ENCODE data around the gene PADI3.
"Not testable (repeated sequence)": the region's sequence is repeated elsewhere in the genome, so short reads cannot be mapped to it uniquely, and the experiment has no call there.

PADI3 gene

GRCh38 chr1:17215545-17215890 lies 33.4 kb upstream of the PADI3 start:
- no peak for DNase-seq

GRCh38 chr1:17216078-17216477 lies 32.8 kb upstream of the PADI3 start:
- no peak for DNase-seq

- DNase-seq, result no peak
Observed at GRCh38 chr1:17217607-17218006, 31.3 kb upstream of the PADI3 start.

GRCh38 chr1:17218939-17219338 lies 30.0 kb upstream of the PADI3 start:
- DNase-seq, result no peak

- no peak for DNase-seq
Observed at GRCh38 chr1:17220287-17220686, 28.6 kb upstream of the PADI3 start.

GRCh38 chr1:17222557-17222956 lies 26.3 kb upstream of the PADI3 start:
- DNase-seq, result no peak

- DNase-seq, result no peak
Observed at GRCh38 chr1:17224434-17224833, 24.5 kb upstream of the PADI3 start.

DNA sequence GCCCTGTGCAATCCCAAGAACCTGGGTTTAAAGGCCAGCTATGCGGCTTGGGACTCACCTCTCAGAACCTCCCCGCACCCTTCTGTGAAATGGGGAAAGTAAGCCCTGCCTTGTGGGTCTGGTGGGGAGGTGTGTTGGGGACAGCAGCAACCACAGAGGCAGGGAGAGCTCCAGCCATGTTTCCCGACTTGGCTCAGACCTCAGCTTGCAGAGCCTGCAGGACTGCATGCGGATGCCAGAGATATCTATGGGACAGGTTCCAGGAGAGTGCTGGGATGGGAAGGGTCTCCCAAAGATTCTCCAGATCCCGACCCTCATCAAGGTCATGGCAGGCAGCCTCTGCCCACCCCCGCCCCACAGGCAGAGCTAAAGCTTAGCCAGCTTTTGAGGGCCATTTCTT lies 23.8 kb upstream of the PADI3 start:
- DNase-seq, result no peak

DNA sequence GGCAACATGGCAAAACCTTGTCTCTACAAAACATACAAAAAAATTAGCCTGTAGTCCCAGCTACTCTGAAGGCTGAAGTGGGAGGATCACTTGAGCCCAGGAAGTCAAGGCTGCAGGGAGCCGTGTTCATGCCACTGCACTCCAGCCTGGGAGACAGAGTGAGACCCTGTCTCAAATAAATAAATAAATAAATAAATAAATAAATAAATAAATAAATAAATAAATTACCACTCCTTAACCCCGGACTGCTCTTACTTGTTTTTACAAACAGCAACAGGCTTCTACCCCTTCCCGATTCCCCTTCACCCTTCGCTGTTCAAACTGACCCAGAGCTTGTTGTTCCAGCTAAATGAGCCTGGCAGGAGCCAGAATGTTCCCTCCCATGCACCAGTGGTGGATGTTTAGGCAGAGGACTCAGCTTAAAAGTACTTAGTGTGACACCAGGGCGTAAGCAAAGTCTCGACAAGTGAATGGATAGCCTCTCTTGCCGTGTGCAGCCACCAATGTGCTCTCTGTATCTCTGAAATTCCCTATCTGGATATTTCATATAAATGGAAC lies 21.5 kb upstream of the PADI3 start:
- no peak for DNase-seq

- DNase-seq, result no peak
Observed at GRCh38 chr1:17228619-17229018, 20.3 kb upstream of the PADI3 start.

GRCh38 chr1:17229379-17229778 lies 19.5 kb upstream of the PADI3 start:
- no peak for DNase-seq

- DNase-seq, result no peak
Observed at GRCh38 chr1:17230106-17230505, 18.8 kb upstream of the PADI3 start.

- no peak for DNase-seq
Observed at GRCh38 chr1:17230671-17231310, 18.1 kb upstream of the PADI3 start.

DNA sequence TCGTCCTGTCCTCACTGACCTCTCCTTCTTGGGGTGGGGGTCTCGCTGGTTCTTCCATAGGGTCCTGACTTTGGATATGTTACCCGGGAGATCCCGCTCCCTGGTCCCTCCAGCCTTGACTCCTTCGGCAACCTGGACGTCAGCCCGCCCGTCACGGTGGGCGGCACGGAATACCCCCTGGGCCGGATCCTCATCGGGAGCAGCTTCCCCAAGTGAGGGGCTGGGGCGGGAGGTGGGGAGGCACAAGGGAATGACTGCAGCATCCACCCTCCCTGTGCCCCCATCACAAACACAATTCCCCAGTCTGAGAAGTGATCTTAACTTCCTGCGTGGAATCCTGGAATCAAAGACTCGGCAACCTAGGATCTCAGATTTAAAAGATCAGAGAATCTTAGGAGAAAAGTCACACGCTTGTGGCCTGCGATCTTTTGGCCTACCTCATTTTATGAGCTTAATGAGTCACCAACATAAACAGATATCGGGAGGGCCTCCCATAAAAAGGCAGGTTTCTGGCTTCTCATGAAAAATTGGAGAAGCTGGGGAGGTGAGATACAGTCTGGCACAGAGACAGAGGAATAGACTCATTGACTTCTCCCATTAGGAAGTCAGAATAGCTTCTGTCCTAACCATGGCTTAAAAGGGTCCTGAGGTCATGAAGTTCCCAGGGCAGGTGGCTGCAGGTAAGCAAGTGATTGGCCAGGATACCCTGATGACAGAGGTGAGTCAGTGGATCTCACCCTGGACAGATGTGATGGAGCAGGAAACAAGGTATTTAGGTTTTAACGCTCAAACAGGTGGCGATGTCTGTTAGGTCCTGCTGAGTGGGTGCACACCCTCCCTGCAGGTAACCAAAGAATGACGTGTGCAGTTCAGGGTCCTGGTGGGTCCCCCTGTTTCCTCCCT lies 15.9 kb upstream of the PADI3 start:
- no peak for DNase-seq

DNA sequence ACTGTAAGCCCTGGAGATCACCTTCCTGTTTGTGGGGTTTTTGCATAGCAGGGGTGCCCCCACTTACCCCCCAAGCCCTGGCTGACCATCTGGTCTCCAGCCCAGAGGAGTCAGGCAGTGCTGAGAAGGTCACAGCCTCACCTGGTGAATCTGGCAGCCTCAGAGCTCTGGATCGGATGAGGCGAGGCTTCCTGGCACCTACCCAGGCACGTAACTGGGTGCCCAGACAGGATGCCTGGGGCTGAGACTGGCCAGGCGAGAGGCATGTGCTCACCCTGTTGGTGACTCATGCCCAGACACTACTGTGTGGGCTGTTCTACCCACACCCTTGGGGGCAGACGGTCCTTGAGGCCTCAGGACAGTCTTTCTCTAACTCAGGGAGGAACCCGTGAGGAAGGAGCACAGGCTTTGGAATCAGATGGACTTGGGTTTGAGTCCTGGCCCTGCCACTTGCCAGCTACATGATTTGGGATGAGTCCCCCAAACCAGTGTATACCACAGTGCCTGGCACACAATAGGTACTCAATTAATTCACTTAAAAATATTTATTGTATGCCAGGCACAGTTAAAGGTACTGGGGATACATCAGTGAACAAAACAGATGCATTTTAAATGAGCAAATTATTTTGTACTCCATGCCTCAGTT lies 15.1 kb upstream of the PADI3 start:
- DNase-seq, result no peak

- no peak for DNase-seq
Observed at GRCh38 chr1:17234405-17234804, 14.5 kb upstream of the PADI3 start.

GRCh38 chr1:17235135-17235885 lies 13.6 kb upstream of the PADI3 start:
- no peak for DNase-seq

GRCh38 chr1:17236779-17237560 lies 11.9 kb upstream of the PADI3 start:
- peak; percentile 60 to 86 (median 69) for DNase-seq

DNA sequence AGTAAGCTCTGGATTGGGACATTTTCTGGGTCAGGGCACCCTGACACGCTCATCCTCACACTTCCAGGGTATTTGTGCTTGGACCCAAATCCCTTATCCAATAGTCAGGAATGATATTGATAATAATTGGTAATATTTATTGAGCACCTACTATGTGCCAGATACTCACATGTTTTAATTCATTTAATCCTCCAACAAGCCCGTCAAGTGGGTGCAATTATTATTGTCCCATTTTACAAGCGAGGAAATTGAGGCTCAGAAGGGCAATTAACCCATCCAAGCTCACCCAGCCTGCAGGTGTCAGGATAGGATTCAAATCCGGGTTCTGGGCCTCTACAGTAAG lies 11.4 kb upstream of the PADI3 start:
- no peak for DNase-seq

DNA sequence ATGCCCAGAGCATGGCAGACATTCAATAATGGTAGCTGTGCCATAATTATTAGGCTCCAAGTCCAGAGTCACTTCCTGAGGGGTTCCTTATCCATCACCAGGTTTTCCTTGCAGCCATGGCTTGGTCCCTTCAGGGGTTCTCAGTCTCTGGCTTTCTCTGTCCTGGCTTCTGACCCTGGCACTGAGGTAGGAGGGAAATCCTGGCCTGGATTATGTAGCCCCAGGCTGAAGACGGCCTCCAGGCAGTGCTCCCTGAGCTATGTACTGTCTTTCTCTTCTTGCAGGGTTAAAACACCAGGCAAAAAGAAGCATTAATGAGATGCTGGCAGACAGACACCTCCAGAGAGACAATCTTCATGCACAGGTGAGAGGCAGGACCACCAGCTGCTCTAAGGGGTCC lies 9.5 kb upstream of the PADI3 start:
- no peak for DNase-seq

GRCh38 chr1:17241011-17241779 lies 7.7 kb upstream of the PADI3 start:
- not testable (repeated sequence) for DNase-seq

DNA sequence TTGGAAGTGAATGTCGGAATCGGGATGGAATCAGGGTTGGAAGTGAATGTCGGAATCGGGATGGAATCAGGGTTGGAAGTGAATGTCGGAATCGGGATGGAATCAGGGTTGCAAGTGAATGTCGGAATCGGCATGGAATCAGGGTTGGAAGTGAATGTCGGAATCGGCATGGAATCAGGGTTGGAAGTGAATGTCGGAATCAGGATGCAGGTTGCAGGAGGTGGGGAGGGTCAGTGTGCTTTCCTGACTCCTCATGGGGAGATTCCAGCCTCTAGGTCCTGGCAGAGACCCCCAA lies 7.2 kb upstream of the PADI3 start:
- DNase-seq, result not testable (repeated sequence)

Data from T-helper 1 cell (primary cell).